ENCODE measurements around the gene LRP5. TPM values are rescaled to one million over a fixed set of nuclear protein-coding genes. Genes with fewer than 3 reads are reported as not detected.

LRP5 gene
- total and polyA plus RNA-seq, 3 donors from 2014 or later = 15.7 to 21.3 (median 20.6) TPM

GRCh38 chr11:68302256-68302655 is 10.1 kb upstream of the LRP5 start:
- Histone ChIP-seq H3K27me3 (no peaks in the 10 kb centered on the region), H3K4me3 (no peak overlapping the region), H3K4me1 (peaks cover 6% of the 10 kb centered on the region), H3K9me3 (no peaks in the 10 kb centered on the region), H3K27ac (no peak overlapping the region), H3K36me3 (ENCODE audit: low read depth, missing control alignments) (no peaks in the 10 kb centered on the region)
- no peak for DNase-seq
- 79 to 82% methylated on average over 5 of the region's 5 CpGs for WGBS, 2 donors
- intact Hi-C loops (cut with DNase I; ENCODE audit: low total_unique reads) = loop anchor here (5.0 kb wide), 1 partner anchor 40 kb away; no protein-coding TSS in a partner anchor
- TF ChIP-seq POLR2A (IDR thresholded peaks at IDR 0.05) (no peak), CTCF (IDR thresholded peaks at IDR 0.05) (no peak)

- Histone ChIP-seq H3K9me3 (no peaks in the 10 kb centered on the region), H3K36me3 (ENCODE audit: low read depth, missing control alignments) (no peaks in the 10 kb centered on the region), H3K27me3 (no peaks in the 10 kb centered on the region), H3K27ac (no peak overlapping the region), H3K4me1 (peaks cover 5% of the 10 kb centered on the region), H3K4me3 (no peak overlapping the region)
- intact Hi-C loops (cut with DNase I; ENCODE audit: low total_unique reads) = loop anchor here (5.0 kb wide), 1 partner anchor 40 kb away; no protein-coding TSS in a partner anchor
- DNase-seq = no peak
- WGBS, 2 donors = 63 to 86% methylated on average over 3 to 7 of the region's 7 CpGs
- TF ChIP-seq POLR2A (IDR thresholded peaks at IDR 0.05) (no peak), CTCF (IDR thresholded peaks at IDR 0.05) (no peak)
Observed at GRCh38 chr11:68302670-68303069, 9.7 kb upstream of the LRP5 start.

GRCh38 chr11:68303083-68303482 is 9.3 kb upstream of the LRP5 start:
- intact Hi-C loops (cut with DNase I; ENCODE audit: low total_unique reads) = loop anchor here (5.0 kb wide), 1 partner anchor 41 kb away; no protein-coding TSS in a partner anchor
- WGBS, 2 donors = 85 to 91% methylated on average over 2 of the region's 2 CpGs
- Histone ChIP-seq H3K9me3 (no peaks in the 10 kb centered on the region), H3K4me1 (peaks cover under 1% of the 10 kb centered on the region), H3K4me3 (no peak overlapping the region), H3K27ac (no peak overlapping the region), H3K27me3 (no peaks in the 10 kb centered on the region), H3K36me3 (ENCODE audit: low read depth, missing control alignments) (no peaks in the 10 kb centered on the region)
- DNase-seq = no peak
- TF ChIP-seq POLR2A (IDR thresholded peaks at IDR 0.05) = no peak
- no peak for TF ChIP-seq CTCF (IDR thresholded peaks at IDR 0.05)

GRCh38 chr11:68303982-68304780 is 8.2 kb upstream of the LRP5 start:
- H3K27ac ChIP-seq = no peak overlapping the region
- no peaks in the 10 kb centered on the region for H3K4me1 ChIP-seq
- H3K4me3 ChIP-seq = no peak overlapping the region
- WGBS, 2 donors = 89 to 95% methylated on average over 7 of the region's 7 CpGs
- H3K9me3 ChIP-seq = no peaks in the 10 kb centered on the region
- intact Hi-C loops (cut with DNase I; ENCODE audit: low total_unique reads) = loop anchor here (5.0 kb wide), 1 partner anchor 42 kb away; no protein-coding TSS in a partner anchor
- TF ChIP-seq POLR2A (IDR thresholded peaks at IDR 0.05) = no peak
- TF ChIP-seq CTCF (IDR thresholded peaks at IDR 0.05) = no peak
- H3K36me3 ChIP-seq (ENCODE audit: low read depth, missing control alignments) = no peaks in the 10 kb centered on the region
- DNase-seq = no peak
- no peaks in the 10 kb centered on the region for H3K27me3 ChIP-seq

All from testis (tissue), 3 donors.